GM08714 (cell line): ENCODE data around the gene RBMS3.
"Not testable (repeated sequence)": the region's sequence is repeated elsewhere in the genome, so short reads cannot be mapped to it uniquely, and the experiment has no call there.

ENCODE experiments used
- H3K4me3 ChIP-seq: fragments of 200-500 bp; sonication (Bioruptor generic); 2 replicates; pipeline ENCODE4 v1.5.1; 2014; ENCODE audit warnings: mild to moderate bottlenecking, low read length, inconsistent platforms
- ZNF274 ChIP-seq: IDR thresholded peaks from 2 replicates; pipeline ENCODE4 v1.6.1; 2012; ENCODE audit warnings: mild to moderate bottlenecking, low read depth, low read length

The RBMS3 gene

DNA sequence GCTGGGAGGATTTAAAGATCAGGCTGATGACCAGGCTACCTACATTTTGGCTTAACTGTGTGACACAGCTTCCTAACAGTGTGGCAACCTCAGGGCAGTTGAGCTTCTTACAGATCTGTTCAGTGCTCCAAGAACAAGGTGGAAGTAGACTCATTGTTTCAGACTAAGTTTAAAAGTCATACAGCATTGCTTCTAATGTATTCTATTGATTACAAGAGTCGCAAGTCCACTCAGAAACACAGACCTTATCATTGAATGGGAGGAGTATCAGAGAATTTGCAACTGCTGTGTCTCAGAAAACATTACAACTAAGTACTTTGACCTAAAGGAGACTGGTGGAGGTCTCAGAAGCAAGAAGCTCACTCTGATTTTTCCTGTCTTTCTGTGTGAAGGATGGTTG is 746.0 kb downstream of the RBMS3 start:
- no peak for TF ChIP-seq ZNF274
- H3K4me3 ChIP-seq = no peak overlapping the region

DNA sequence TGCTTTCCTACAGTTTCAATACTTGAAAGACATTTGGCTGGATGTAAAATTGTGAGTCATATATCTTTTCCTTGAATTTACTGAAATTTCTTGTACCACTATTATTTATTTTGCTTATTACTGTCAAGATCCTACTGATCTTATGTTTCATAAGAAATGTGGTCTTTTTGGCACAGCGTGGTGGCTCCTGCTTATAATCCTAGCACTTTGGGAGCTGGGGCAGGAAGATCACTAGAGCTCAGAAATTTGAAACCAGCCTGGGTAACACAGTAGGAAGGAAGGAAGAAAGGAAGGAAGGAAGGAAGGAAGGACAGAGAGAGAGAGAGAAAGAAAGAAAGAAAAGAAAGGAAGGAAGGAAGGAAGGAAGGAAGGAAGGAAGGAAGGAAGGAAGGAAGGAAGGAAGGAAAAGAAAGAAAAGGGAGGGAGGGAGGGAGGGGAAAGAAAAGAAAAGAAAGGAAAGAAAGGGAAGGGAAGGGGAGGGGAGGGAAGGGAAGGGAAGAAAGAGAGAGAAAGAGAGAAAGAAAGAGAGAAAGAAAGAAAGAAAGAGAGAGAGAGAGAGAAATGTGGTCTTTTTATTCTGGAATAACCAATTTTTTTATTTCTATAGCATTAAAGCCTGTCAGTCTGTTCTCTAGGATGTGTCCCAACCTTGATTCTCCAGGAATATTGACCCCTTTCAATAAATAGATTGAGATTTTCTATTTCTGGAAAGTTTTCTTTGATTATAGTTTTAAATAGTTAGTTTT is 753.5 kb downstream of the RBMS3 start:
- TF ChIP-seq ZNF274 = no peak
- no peak overlapping the region for H3K4me3 ChIP-seq

DNA sequence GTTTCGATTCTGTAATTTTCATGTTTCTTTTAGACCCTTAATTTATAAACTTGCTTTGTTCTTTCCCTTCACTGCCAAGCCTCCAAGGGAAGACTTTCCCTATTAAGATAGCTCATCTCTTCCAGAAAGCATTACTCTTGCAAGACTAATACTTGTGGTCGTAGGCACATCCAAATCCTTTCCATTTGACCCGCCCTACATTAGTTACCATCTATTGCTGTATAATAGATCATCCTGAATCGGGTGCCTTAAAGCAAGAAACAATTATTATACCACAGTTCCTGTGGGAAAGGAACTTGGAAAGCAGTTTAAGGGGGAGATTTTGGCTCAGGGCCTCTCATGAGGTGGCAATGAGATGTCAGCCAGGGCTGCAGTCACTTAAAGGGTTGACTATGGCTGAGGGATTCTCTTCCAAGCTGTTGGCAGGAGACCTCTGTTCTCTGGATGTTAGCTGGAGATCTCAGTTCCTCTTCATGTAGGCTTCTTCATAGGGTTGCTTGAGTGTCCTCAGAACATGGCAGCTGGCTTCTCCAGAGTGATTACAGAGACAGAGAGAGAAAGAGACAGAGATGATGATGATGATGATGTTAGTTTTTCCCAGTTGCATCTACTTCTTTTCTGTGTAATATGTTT is 755.2 kb downstream of the RBMS3 start:
- H3K4me3 ChIP-seq = no peak overlapping the region
- no peak for TF ChIP-seq ZNF274

DNA sequence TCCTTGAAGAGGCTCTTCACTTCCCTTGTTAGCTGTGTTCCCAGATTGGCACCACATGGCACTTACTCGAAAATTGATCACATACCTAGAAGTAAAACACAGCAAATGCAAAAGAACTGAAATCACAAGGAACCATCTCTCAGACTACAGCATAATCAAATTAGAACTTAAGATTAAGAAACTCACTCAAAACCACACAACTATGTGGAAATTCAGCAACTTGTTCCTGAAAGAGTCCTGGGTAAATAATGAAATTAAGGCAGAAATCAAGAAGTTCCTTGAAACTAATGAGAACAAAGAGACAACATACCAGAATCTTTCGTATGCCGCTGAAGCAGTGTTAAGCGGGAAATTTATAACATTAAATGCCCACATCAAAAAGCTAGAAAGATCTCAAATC is 759.3 kb downstream of the RBMS3 start:
- H3K4me3 ChIP-seq = no peak overlapping the region
- TF ChIP-seq ZNF274 = no peak

DNA sequence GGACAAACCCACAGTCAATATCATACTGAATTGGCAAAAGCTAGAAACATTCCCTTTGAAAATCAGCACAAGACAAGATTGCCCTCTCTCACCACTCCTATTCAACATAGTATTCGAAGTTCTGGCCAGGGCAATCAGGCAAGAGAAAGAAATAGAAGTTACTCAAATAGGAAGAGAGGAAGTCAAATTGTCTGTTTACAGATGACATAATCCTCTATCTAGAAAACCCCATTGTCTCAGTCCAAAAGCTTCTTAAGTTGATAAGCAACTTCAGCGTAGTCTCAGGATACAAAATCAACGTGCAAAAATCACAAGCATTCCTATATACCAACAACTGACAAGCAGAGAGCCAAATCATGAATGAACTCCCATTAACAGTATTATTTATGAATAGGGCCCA is 760.6 kb downstream of the RBMS3 start:
- H3K4me3 ChIP-seq = not testable (repeated sequence)

DNA sequence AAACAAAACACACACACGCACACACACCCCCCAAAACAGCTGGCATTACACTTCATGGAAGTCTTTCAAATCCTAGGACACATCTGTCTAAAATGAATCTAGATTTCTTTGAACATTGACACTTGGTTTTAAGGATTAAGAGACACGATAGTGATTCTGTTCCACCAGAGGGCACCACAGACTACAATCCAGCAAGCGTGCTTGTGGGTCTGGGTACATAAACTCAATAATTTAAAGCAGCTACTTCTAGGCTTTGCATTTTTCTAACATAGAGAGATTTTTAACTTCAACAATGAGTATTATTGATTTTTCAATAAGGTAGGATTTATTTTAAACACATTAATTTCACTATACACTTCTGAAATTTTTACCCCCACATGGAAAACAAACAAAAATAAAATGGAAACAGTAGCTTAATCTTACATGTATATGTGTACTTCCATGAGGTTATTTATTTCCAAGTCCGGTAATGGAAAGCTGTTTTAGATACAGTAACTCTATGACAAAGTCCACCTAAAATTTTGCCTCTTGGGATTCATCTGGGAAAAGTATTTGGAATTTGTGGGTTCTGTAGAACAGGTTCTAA is 761.5 kb downstream of the RBMS3 start:
- no peak overlapping the region for H3K4me3 ChIP-seq
- TF ChIP-seq ZNF274 = no peak

DNA sequence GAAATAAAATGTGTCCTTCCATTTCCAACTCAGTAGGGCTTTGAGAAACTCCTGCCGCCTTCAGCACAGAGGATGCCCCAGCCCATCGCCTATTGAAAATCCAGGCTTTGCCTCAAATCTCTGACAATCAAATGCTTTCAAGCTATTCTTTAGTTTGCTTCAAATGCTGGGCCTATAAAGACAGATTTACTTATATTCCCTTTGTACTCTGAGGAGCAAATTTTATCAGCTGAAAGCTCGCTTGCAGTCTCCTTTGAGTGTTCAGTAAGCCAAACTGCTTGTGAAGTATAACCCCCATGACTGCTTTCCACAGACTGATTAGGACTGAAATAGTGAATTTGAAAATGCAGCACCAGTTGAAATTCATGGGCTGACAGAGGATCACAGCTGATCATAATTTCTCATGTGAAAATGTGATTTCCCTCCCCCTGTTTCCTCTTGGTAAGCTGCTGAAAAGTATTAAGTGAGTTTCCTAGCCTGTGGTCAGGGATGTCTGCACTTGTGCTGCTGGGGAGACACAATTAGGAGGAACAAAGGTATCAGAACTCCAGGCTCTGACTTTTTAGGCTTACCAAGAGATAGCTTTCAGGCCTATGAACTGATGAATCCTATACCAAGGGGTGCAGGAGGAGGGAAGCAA is 762.2 kb downstream of the RBMS3 start:
- no peak overlapping the region for H3K4me3 ChIP-seq
- no peak for TF ChIP-seq ZNF274

DNA sequence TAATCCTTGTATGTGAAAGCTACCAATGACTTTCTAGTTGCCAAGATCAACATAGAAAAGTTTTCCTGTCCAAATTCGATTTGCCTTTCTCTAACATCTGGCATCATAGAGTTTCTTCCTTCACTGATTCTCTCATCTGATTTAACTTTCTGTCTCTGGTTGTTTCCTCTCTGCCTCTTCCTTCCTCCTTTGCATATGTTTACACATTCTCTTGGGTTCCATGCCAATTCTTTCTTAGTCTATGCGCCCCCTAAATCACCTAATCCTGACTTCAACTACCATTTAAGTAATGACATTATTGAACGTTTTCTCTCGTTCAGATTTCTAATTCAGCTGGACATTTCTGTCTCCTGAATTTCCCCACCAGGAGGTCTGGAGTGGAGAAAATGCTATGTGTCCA is 763.6 kb downstream of the RBMS3 start:
- H3K4me3 ChIP-seq = no peak overlapping the region
- no peak for TF ChIP-seq ZNF274

DNA sequence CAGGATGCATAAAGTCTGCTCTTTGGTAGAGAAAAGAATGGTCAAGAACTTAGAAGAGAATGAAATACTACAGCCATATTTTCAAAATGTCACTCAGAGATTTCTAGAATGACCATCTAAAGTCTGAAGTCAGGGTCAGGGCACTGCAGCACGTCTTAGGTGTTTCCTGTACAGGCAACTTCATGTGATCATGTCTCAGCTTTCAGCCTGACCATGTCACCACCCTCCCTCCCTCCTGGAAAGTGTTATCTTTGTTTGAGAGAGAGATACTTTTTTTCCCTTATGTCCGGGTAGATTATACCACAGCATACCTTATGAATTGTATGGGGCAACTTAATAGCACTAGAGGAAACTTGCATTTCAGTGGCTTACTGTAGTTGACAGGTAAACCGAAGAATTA is 767.6 kb downstream of the RBMS3 start:
- H3K4me3 ChIP-seq = no peak overlapping the region
- TF ChIP-seq ZNF274 = no peak

DNA sequence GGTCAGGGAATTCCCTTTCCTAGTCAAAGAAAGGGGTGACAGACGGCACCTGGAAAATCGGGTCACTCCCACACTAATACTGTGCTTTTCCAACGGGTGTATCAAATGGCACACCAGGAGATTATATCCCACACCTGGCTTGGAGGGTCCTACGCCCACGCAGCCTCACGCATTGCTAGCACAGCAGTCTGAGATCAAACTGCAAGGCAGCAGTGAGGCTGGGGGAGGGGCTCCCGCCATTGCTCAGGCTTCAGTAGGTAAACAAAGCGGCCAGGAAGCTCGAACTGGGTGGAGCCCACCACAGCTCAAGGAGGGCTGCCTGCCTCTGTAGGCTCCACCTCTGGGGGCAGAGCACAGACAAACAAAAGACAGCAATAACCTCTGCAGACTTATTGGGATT is 769.2 kb downstream of the RBMS3 start:
- H3K4me3 ChIP-seq = not testable (repeated sequence)

DNA sequence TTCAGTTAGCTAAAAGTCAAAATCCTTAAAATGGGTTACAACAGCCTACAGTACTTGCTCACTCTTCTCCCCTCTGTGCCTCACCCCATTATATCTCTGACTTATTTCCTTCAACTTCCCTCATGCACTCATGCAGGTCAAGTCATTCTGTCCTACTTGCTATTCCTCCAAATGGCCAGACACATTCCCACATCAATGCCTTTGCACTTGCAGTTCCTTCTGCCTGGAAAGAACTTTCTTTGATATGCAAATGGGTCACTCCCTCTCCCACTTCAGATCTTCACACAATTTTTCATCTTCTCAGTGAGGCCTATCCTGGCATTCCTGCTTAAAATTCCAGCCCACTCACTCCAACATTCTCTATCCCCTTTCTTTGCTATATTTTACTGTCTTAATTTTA is 778.4 kb downstream of the RBMS3 start:
- no peak for TF ChIP-seq ZNF274
- H3K4me3 ChIP-seq = no peak overlapping the region
